ENCODE results near the gene SH3RF3. TPM values are rescaled to one million over a fixed set of nuclear protein-coding genes. Genes with fewer than 3 reads are reported as not detected.

SH3RF3 gene
- total and polyA plus RNA-seq, 12 donors, result 0.72 to 19.1 (median 12.2) TPM

GRCh38 chr2:109246616-109247015, 117.6 kb downstream of the SH3RF3 start:
- H3K27ac ChIP-seq, result peak overlapping the region in 1 of 5 donors; percentile 62
- no peak for TF ChIP-seq CTCF (IDR thresholded peaks at IDR 0.05)
- no peak for TF ChIP-seq POLR2A (IDR thresholded peaks at IDR 0.05)
- intact Hi-C loops (cut with DNase I), result no loop called here
- 90 to 98% (median 96%) methylated on average over 8 to 11 of the region's 11 CpGs for WGBS, 4 donors
- no peak overlapping the region for H3K4me3 ChIP-seq
- peak in 1 of 7 donors; percentile 35 for DNase-seq
- no peaks in the 10 kb centered on the region for H3K9me3 ChIP-seq (replicated peaks in 1 of 3)
- H3K4me1 ChIP-seq (replicated peaks in 1 of 2), result peaks cover 52 to 63% of the 10 kb centered on the region in 2 donors
- H3K36me3 ChIP-seq (replicated peaks in 1 of 2), result no peaks in the 10 kb centered on the region
- H3K27me3 ChIP-seq, result no peaks in the 10 kb centered on the region

- Histone ChIP-seq H3K4me3 (no peak overlapping the region), H3K36me3 (replicated peaks in 1 of 2) (no peaks in the 10 kb centered on the region), H3K9me3 (replicated peaks in 1 of 3) (no peaks in the 10 kb centered on the region), H3K27ac (peak overlapping the region in 3 of 5 donors; percentile 29 to 69 (median 62)), H3K27me3 (no peaks in the 10 kb centered on the region), H3K4me1 (replicated peaks in 1 of 2) (peaks cover 46 to 56% of the 10 kb centered on the region in 2 donors)
- no peak for DNase-seq
- WGBS, 4 donors, result 80 to 85% (median 81%) methylated on average over 8 of the region's 8 CpGs
- TF ChIP-seq POLR2A (IDR thresholded peaks at IDR 0.05) (no peak), CTCF (IDR thresholded peaks at IDR 0.05) (no peak)
- intact Hi-C loops (cut with DNase I), result no loop called here
These were observed 118.3 kb downstream of the SH3RF3 start for GRCh38 chr2:109247340-109247739.

GRCh38 chr2:109247812-109248211, 118.8 kb downstream of the SH3RF3 start:
- H3K4me1 ChIP-seq (replicated peaks in 1 of 2), result peaks cover 41 to 51% of the 10 kb centered on the region in 2 donors

GRCh38 chr2:109248590-109248989, 119.6 kb downstream of the SH3RF3 start:
- intact Hi-C loops (cut with DNase I), result no loop called here
- TF ChIP-seq CTCF (IDR thresholded peaks at IDR 0.05), result no peak
- no peak for TF ChIP-seq POLR2A (IDR thresholded peaks at IDR 0.05)

More at GRCh38 chr2:109247812-109248211, 118.8 kb downstream of the SH3RF3 start:
- Histone ChIP-seq H3K27me3 (no peaks in the 10 kb centered on the region), H3K36me3 (replicated peaks in 1 of 2) (no peaks in the 10 kb centered on the region), H3K9me3 (replicated peaks in 1 of 3) (no peaks in the 10 kb centered on the region), H3K27ac (peak overlapping the region in 3 of 5 donors; percentile 29 to 69 (median 62)), H3K4me3 (no peak overlapping the region)
- no peak for TF ChIP-seq POLR2A (IDR thresholded peaks at IDR 0.05)
- TF ChIP-seq CTCF (IDR thresholded peaks at IDR 0.05), result no peak
- intact Hi-C loops (cut with DNase I), result no loop called here
- WGBS, 4 donors, result 13 to 36% (median 33%) methylated on average over 3 of the region's 3 CpGs
- peak; percentile 55 to 84 (median 72) for DNase-seq

More at GRCh38 chr2:109248590-109248989, 119.6 kb downstream of the SH3RF3 start:
- Histone ChIP-seq H3K4me3 (no peak overlapping the region), H3K4me1 (replicated peaks in 1 of 2) (peaks cover 39 to 44% of the 10 kb centered on the region in 2 donors), H3K27me3 (no peaks in the 10 kb centered on the region), H3K27ac (peak overlapping the region in 3 of 5 donors; percentile 29 to 69 (median 39)), H3K36me3 (replicated peaks in 1 of 2) (no peaks in the 10 kb centered on the region), H3K9me3 (replicated peaks in 1 of 3) (no peaks in the 10 kb centered on the region)
- WGBS, 4 donors, result 87 to 94% (median 92%) methylated on average over 2 of the region's 2 CpGs
- no peak for DNase-seq

Measured in adrenal gland (tissue), 12 donors.